Body of pancreas (tissue), 4 donors: Measurements from ENCODE around the gene GRB10. TPM values are rescaled to one million over a fixed set of nuclear protein-coding genes. Genes with fewer than 3 reads are reported as not detected.

Source experiments
- ATAC-seq: fragments of 150-250 bp; one replicate; pipeline ENCODE4 v1.9.1; 2016
- DNase-seq, 4 donors: peaks; one replicate each; pipeline ENCODE4 v3.0.0-alpha.2; 2019
- H3K27ac ChIP-seq, 4 donors: fragments of 200-600 bp; sonication (generic); 1 replicate in 3 of 4; 2 replicates in 1 of 4; pipeline versions ENCODE4 v1.5.1 to v1.6.1; 2016 to 2019; ENCODE audit warnings: mild to moderate bottlenecking in 1 of 4, mixed read lengths in 1 of 4, moderate library complexity in 1 of 4
- H3K27me3 ChIP-seq, 2 donors: fragments of 200-600 bp; sonication (generic); one replicate each; pipeline ENCODE4 v1.6.0; 2016; ENCODE audit warnings: mild to moderate bottlenecking in 1 of 2
- H3K36me3 ChIP-seq, 2 donors: fragments of 200-600 bp; sonication (generic); replicated peaks in 1 of 2; 2 replicates each; pipeline ENCODE4 v1.5.1; 2016; ENCODE audit warnings: low read depth in 2 of 2; ENCODE audit not compliant: insufficient read depth in 1 of 2
- H3K4me1 ChIP-seq: fragments of 200-600 bp; sonication (generic); one replicate; pipeline ENCODE4 v1.6.0; 2016
- H3K4me3 ChIP-seq, 2 donors: fragments of 200-600 bp; sonication (generic); 1 replicate in 1 of 2; 2 replicates in 1 of 2; pipeline ENCODE4 v1.5.1; 2016 to 2019
- H3K9me3 ChIP-seq, 3 donors: fragments of 200-600 bp; sonication (generic); 1 replicate in 2 of 3; 2 replicates in 1 of 3; pipeline ENCODE4 v1.5.1; 2016
- POLR2A ChIP-seq, 3 donors: fragments of 450-650 bp; IDR thresholded peaks; one replicate each; pipeline ENCODE4 v1.6.1; 2016; ENCODE audit warnings: antibody characterized with exemption in 3 of 3, mild to moderate bottlenecking in 2 of 3
- WGBS, 2 donors: methylation state at CpG; one replicate each; pipeline ENCODE4 v1.1.5; 2017; 5-methylcytosine and 5-hydroxymethylcytosine counted together
- intact Hi-C: fragments of 100-400 bp; cut with DNase I; formaldehyde crosslinking; loops from one replicate; pipeline ENCODE4 v1.15.1; 2023
- total RNA-seq, 2 donors: library from RNA; depleted of rRNA; stranded (reverse); fragments of >200 nt; gene quantifications; one replicate each; pipeline ENCODE4 v1.1.0, GENCODE V29; 2016
- TF ChIP-seq, protein P1 (sequence below), 7 experiments: fragments of 450-650 bp in 4 of 7; fragments of 200-600 bp in 3 of 7; sonication (generic) in 3 of 7; IDR thresholded peaks; one replicate each; pipeline ENCODE4 v1.5.1; 2016 to 2019; ENCODE audit warnings: antibody characterized with exemption in 7 of 7

Gene GRB10
- total RNA-seq, 2 donors from 2014 or later = 130 to 229 TPM

- TF ChIP-seq, protein P1, sequence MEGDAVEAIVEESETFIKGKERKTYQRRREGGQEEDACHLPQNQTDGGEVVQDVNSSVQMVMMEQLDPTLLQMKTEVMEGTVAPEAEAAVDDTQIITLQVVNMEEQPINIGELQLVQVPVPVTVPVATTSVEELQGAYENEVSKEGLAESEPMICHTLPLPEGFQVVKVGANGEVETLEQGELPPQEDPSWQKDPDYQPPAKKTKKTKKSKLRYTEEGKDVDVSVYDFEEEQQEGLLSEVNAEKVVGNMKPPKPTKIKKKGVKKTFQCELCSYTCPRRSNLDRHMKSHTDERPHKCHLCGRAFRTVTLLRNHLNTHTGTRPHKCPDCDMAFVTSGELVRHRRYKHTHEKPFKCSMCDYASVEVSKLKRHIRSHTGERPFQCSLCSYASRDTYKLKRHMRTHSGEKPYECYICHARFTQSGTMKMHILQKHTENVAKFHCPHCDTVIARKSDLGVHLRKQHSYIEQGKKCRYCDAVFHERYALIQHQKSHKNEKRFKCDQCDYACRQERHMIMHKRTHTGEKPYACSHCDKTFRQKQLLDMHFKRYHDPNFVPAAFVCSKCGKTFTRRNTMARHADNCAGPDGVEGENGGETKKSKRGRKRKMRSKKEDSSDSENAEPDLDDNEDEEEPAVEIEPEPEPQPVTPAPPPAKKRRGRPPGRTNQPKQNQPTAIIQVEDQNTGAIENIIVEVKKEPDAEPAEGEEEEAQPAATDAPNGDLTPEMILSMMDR (IDR thresholded peaks at IDR 0.05) = no peak
- no peak for TF ChIP-seq POLR2A (IDR thresholded peaks at IDR 0.05)
- H3K9me3 ChIP-seq = no peaks in the 10 kb centered on the region
- no peak overlapping the region for H3K4me3 ChIP-seq
- 70 to 76% methylated on average over 6 of the region's 6 CpGs for WGBS, 2 donors
- no peak overlapping the region for H3K27ac ChIP-seq
- peaks cover 47% of the 10 kb centered on the region for H3K4me1 ChIP-seq
- intact Hi-C loops = no loop called here
- H3K36me3 ChIP-seq = peaks cover 2 to 3% of the 10 kb centered on the region in 2 donors
- ATAC-seq (no peak), DNase-seq (no peak)
- H3K27me3 ChIP-seq = no peaks in the 10 kb centered on the region
Measured at GRCh38 chr7:50628434-50629084, 154.1 kb downstream of the GRB10 start.

GRCh38 chr7:50627824-50628361 lies 154.8 kb downstream of the GRB10 start:
- Histone ChIP-seq H3K27me3 (no peaks in the 10 kb centered on the region), H3K4me3 (no peak overlapping the region), H3K9me3 (no peaks in the 10 kb centered on the region), H3K4me1 (peaks cover 43% of the 10 kb centered on the region), H3K36me3 (peaks cover 2 to 3% of the 10 kb centered on the region in 2 donors), H3K27ac (no peak overlapping the region)
- ATAC-seq = no peak
- TF ChIP-seq, protein P1 (IDR thresholded peaks at IDR 0.05) = no peak
- TF ChIP-seq POLR2A (IDR thresholded peaks at IDR 0.05) = no peak
- no peak for DNase-seq
- 88 to 89% methylated on average over 12 to 17 of the region's 17 CpGs for WGBS, 2 donors
- intact Hi-C loops = no loop called here

- DNase-seq = peak; percentile 62 to 87 (median 78)
- WGBS, 2 donors = 46 to 56% methylated on average over 3 of the region's 3 CpGs
- no peak overlapping the region for H3K4me3 ChIP-seq
- peak overlapping the region in 1 of 4 donors; percentile 7 for H3K27ac ChIP-seq
- H3K4me1 ChIP-seq = peaks cover 43% of the 10 kb centered on the region
- peaks cover 2 to 3% of the 10 kb centered on the region in 2 donors for H3K36me3 ChIP-seq
- TF ChIP-seq, protein P1 (IDR thresholded peaks at IDR 0.05) = peak in 2 of 7 experiments; percentile 6 to 23
- no peak for TF ChIP-seq POLR2A (IDR thresholded peaks at IDR 0.05)
- intact Hi-C loops = no loop called here
- H3K27me3 ChIP-seq = no peaks in the 10 kb centered on the region
- ATAC-seq = peak; percentile 74
- no peaks in the 10 kb centered on the region for H3K9me3 ChIP-seq
Measured at GRCh38 chr7:50626286-50626685, 156.4 kb downstream of the GRB10 start.

GRCh38 chr7:50625360-50625759 lies 157.3 kb downstream of the GRB10 start:
- DNase-seq (no peak), ATAC-seq (peak; percentile 36)
- intact Hi-C loops = no loop called here
- 46 to 54% methylated on average over 5 of the region's 5 CpGs for WGBS, 2 donors
- Histone ChIP-seq H3K4me1 (peaks cover 47% of the 10 kb centered on the region), H3K4me3 (no peak overlapping the region), H3K9me3 (no peaks in the 10 kb centered on the region), H3K27ac (no peak overlapping the region), H3K36me3 (peaks cover 2 to 3% of the 10 kb centered on the region in 2 donors), H3K27me3 (no peaks in the 10 kb centered on the region)
- TF ChIP-seq, protein P1 (IDR thresholded peaks at IDR 0.05) = no peak
- TF ChIP-seq POLR2A (IDR thresholded peaks at IDR 0.05) = no peak

- Histone ChIP-seq H3K27ac (no peak overlapping the region), H3K4me3 (no peak overlapping the region), H3K27me3 (no peaks in the 10 kb centered on the region), H3K36me3 (peaks cover 2 to 3% of the 10 kb centered on the region in 2 donors), H3K9me3 (no peaks in the 10 kb centered on the region), H3K4me1 (peaks cover 64% of the 10 kb centered on the region)
- intact Hi-C loops = no loop called here
- WGBS, 2 donors = 68 to 75% methylated on average over 2 of the region's 2 CpGs
- no peak for TF ChIP-seq POLR2A (IDR thresholded peaks at IDR 0.05)
- TF ChIP-seq, protein P1 (IDR thresholded peaks at IDR 0.05) = no peak
- DNase-seq (no peak), ATAC-seq (no peak)
Measured at GRCh38 chr7:50622821-50623220, 159.9 kb downstream of the GRB10 start.
